HEK293T (cell line): ENCODE results near the gene RRAS2.

Experiments
- FOXK2 ChIP-seq: fragments of 450-650 bp; IDR thresholded peaks from 2 replicates; pipeline ENCODE4 v1.6.1; 2016; ENCODE audit warnings: mild to moderate bottlenecking
- SP1 ChIP-seq: fragments of 450-650 bp; IDR thresholded peaks from 2 replicates; pipeline ENCODE4 v1.6.1; 2017

DNA sequence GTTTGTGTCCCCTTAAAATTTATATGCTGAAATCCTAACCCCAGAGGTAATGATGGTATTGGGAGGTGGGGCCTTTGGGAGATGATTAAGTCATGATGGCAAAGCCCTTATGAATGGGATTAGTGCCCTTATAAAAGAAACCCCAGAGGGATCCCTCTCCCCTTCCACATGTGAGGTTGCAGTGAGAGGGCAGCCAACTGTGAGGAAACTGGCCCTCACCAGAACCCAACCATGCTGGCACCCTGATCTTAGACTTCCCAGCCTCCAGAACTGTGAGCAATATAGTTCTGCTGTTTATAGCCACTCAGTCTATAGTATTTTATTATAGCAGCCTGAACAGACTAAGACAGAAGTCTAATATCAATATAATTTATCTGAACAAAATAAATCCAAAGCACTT lies 27.1 kb upstream of the RRAS2 start:
- TF ChIP-seq FOXK2 (no peak), SP1 (no peak)
